ENCODE data around the gene TMEM79.

TMEM79 gene

GRCh38 chr1:156262461-156263287 lies 21.5 kb upstream of the TMEM79 start:
- DNase-seq (ENCODE audit: low read depth in 1 of 2, low spot score in 1 of 2): no peak

GRCh38 chr1:156263288-156263655 lies 20.9 kb upstream of the TMEM79 start:
- no peak for DNase-seq (ENCODE audit: low read depth in 1 of 2, low spot score in 1 of 2)

GRCh38 chr1:156266051-156266450 lies 18.1 kb upstream of the TMEM79 start:
- no peak for DNase-seq (ENCODE audit: low read depth in 1 of 2, low spot score in 1 of 2)

GRCh38 chr1:156268336-156268735 lies 15.8 kb upstream of the TMEM79 start:
- no peak for DNase-seq (ENCODE audit: low read depth in 1 of 2, low spot score in 1 of 2)

GRCh38 chr1:156270314-156270713 lies 13.8 kb upstream of the TMEM79 start:
- no peak for DNase-seq (ENCODE audit: low read depth in 1 of 2, low spot score in 1 of 2)

- no peak for DNase-seq (ENCODE audit: low read depth in 1 of 2, low spot score in 1 of 2)
Observed at GRCh38 chr1:156276532-156276931, 7.6 kb upstream of the TMEM79 start.

GRCh38 chr1:156276966-156277381 lies 7.2 kb upstream of the TMEM79 start:
- no peak for DNase-seq (ENCODE audit: low read depth in 1 of 2, low spot score in 1 of 2)

- DNase-seq (ENCODE audit: low read depth in 1 of 2, low spot score in 1 of 2): no peak
Observed at GRCh38 chr1:156279837-156280236, 4.3 kb upstream of the TMEM79 start.

GRCh38 chr1:156281281-156281680 lies 2.8 kb upstream of the TMEM79 start:
- DNase-seq (ENCODE audit: low read depth in 1 of 2, low spot score in 1 of 2): peak in 1 of 2 donors; percentile 41

- no peak for DNase-seq (ENCODE audit: low read depth in 1 of 2, low spot score in 1 of 2)
Observed at GRCh38 chr1:156281693-156282478, 2.2 kb upstream of the TMEM79 start.

- peak; percentile 89 to 90 for DNase-seq (ENCODE audit: low read depth in 1 of 2, low spot score in 1 of 2)
Observed at GRCh38 chr1:156282479-156283222, 1.5 kb upstream of the TMEM79 start, which contains the start of gene SMG5. Gene SMG5 (minus strand): TSS chr1:156282825. CDS start chr1:156282680, 145 bp downstream.

GRCh38 chr1:156283521-156283920 lies 604 bp upstream of the TMEM79 start:
- DNase-seq (ENCODE audit: low read depth in 1 of 2, low spot score in 1 of 2): no peak

- no peak for DNase-seq (ENCODE audit: low read depth in 1 of 2, low spot score in 1 of 2)
Observed at GRCh38 chr1:156284757-156285156, 632 bp downstream of the TMEM79 start.

GRCh38 chr1:156285437-156285836 lies 1.3 kb downstream of the TMEM79 start:
- DNase-seq (ENCODE audit: low read depth in 1 of 2, low spot score in 1 of 2): no peak

- no peak for DNase-seq (ENCODE audit: low read depth in 1 of 2, low spot score in 1 of 2)
Observed at GRCh38 chr1:156286061-156286460, 1.9 kb downstream of the TMEM79 start.

- no peak for DNase-seq (ENCODE audit: low read depth in 1 of 2, low spot score in 1 of 2)
Observed at GRCh38 chr1:156289857-156290256, 5.7 kb downstream of the TMEM79 start.

- no peak for DNase-seq (ENCODE audit: low read depth in 1 of 2, low spot score in 1 of 2)
Observed at GRCh38 chr1:156291226-156292061, 7.3 kb downstream of the TMEM79 start.

- DNase-seq (ENCODE audit: low read depth in 1 of 2, low spot score in 1 of 2): no peak
Observed at GRCh38 chr1:156293098-156293434, 8.9 kb downstream of the TMEM79 start.

- no peak for DNase-seq (ENCODE audit: low read depth in 1 of 2, low spot score in 1 of 2)
Observed at GRCh38 chr1:156293895-156294294, 9.8 kb downstream of the TMEM79 start.

GRCh38 chr1:156295391-156295947 lies 11.3 kb downstream of the TMEM79 start, which contains the start of gene GLMP:
Gene GLMP (minus strand): TSS chr1:156295679. CDS start chr1:156295645, 34 bp downstream.
- peak; percentile 18 to 27 for DNase-seq (ENCODE audit: low read depth in 1 of 2, low spot score in 1 of 2)

All from stimulated activated CD4-positive, alpha-beta T cell treated with anti-CD3 and anti-CD28 coated beads, Interleukin-15, amount 100 ng/mL, for 1 hour (primary cell).